H1 (cell line): ENCODE data around the gene R3HDM1. TPM values are rescaled to one million over a fixed set of nuclear protein-coding genes. Genes with fewer than 3 reads are reported as not detected.

Source experiments
- CTCF ChIA-PET: fragments of 300-600 bp; sonication (Branson Sonifier 250); formaldehyde crosslinking; loops from one replicate; lab custom pipeline; 2021; ENCODE audit not compliant: partially characterized antibody; lab: Charles Lee
- POLR2A ChIA-PET: fragments of 300-600 bp; sonication (Branson Sonifier 250); formaldehyde crosslinking; loops from one replicate; lab custom pipeline; 2021; ENCODE audit warnings: inconsistent platforms; ENCODE audit not compliant: partially characterized antibody; lab: Charles Lee
- DNase-seq, 2 experiments: peaks; one replicate each; pipeline versions ENCODE4 v3.0.0 to v3.0.0-alpha.2; 2010 to 2022; ENCODE audit warnings: low spot score in 2 of 2, low read depth in 1 of 2, mixed read lengths in 1 of 2
- FAIRE-seq: peaks from 2 replicates; lab custom pipeline; 2011; peaks lifted over from hg19 to GRCh38; lab: Jason Lieb, UNC
- H2AFZ ChIP-seq: 2 replicates; pipeline ENCODE4 v1.8.1; 2012; ENCODE audit warnings: low read length, inconsistent platforms
- H2AK5ac ChIP-seq: 2 replicates; pipeline ENCODE4 v1.6.1; 2013; ENCODE audit warnings: low read depth, low read length
- H2BK120ac ChIP-seq: replicated peaks from 2 replicates; pipeline ENCODE3; 2013; ENCODE audit warnings: low read depth, low read length, inconsistent platforms
- H2BK12ac ChIP-seq: 2 replicates; pipeline ENCODE4 v1.6.1; 2013; ENCODE audit warnings: low read depth, low read length
- H2BK15ac ChIP-seq: 2 replicates; pipeline ENCODE4 v1.6.1; 2013; ENCODE audit warnings: low read length
- H2BK20ac ChIP-seq: 2 replicates; pipeline ENCODE4 v1.6.1; 2013; ENCODE audit warnings: low read length
- H2BK5ac ChIP-seq: 2 replicates; pipeline ENCODE4 v1.6.1; 2013; ENCODE audit warnings: low read depth, low read length
- H3K14ac ChIP-seq: 2 replicates; pipeline ENCODE4 v1.6.1; 2013; ENCODE audit warnings: inconsistent platforms; ENCODE audit not compliant: insufficient read length
- H3K18ac ChIP-seq: 2 replicates; pipeline ENCODE4 v1.6.1; 2013; ENCODE audit warnings: low read length; ENCODE audit errors: extremely low read depth
- H3K23ac ChIP-seq: 2 replicates; pipeline ENCODE4 v1.6.1; 2013; ENCODE audit warnings: inconsistent platforms; ENCODE audit not compliant: insufficient read length
- H3K23me2 ChIP-seq: 2 replicates; pipeline ENCODE4 v1.6.1; 2013; ENCODE audit warnings: low read depth, low read length
- H3K27ac ChIP-seq: 2 replicates; pipeline ENCODE4 v1.6.1; 2011; ENCODE audit warnings: low read depth, low read length, inconsistent platforms
- H3K27me3 ChIP-seq, 4 experiments: replicated peaks in 1 of 4; 1 replicate in 1 of 4; 2 replicates in 3 of 4; pipeline versions ENCODE4 v1.6.1 to v1.8.1; 2011 to 2013; ENCODE audit warnings: low read length in 3 of 4, mild to moderate bottlenecking in 3 of 4, inconsistent platforms in 2 of 4, mixed read lengths in 2 of 4, moderate library complexity in 1 of 4; ENCODE audit not compliant: control insufficient read depth in 3 of 4, insufficient read depth in 3 of 4; ENCODE audit errors: extremely low read depth in 1 of 4
- H3K36me3 ChIP-seq, 4 experiments: 2 replicates each; pipeline versions ENCODE4 v1.6.1 to v1.8.1; 2011 to 2013; ENCODE audit warnings: mild to moderate bottlenecking in 4 of 4, low read length in 3 of 4, moderate library complexity in 2 of 4, control low read depth in 1 of 4, inconsistent platforms in 1 of 4; ENCODE audit not compliant: insufficient read depth in 4 of 4, control insufficient read depth in 2 of 4
- H3K4ac ChIP-seq: replicated peaks from 2 replicates; pipeline ENCODE3; 2013; ENCODE audit warnings: low read length, low read depth, mixed read lengths, inconsistent platforms; ENCODE audit not compliant: insufficient read length
- H3K4me1 ChIP-seq, 4 experiments: replicated peaks in 1 of 4; 1 replicate in 1 of 4; 2 replicates in 3 of 4; pipeline versions ENCODE4 v1.6.1 to v1.8.1; 2011 to 2013; ENCODE audit warnings: low read length in 3 of 4, inconsistent platforms in 2 of 4, mixed read lengths in 1 of 4; ENCODE audit not compliant: insufficient read depth in 4 of 4, control insufficient read depth in 3 of 4
- H3K4me2 ChIP-seq, 2 experiments: 2 replicates each; pipeline versions ENCODE4 v1.6.1 to v1.8.1; 2011 to 2013; ENCODE audit warnings: low read depth in 2 of 2, low read length in 2 of 2, control low read depth in 1 of 2, inconsistent platforms in 1 of 2, mild to moderate bottlenecking in 1 of 2; ENCODE audit not compliant: insufficient read depth in 1 of 2
- H3K4me3 ChIP-seq, 4 experiments: fragments of 200-600, 300-600 bp in 1 of 4; sonication (generic), shearing (Covaris generic), sonication (Bioruptor Twin) in 1 of 4; 2 replicates each; pipeline versions ENCODE4 v1.5.1 to v1.8.1; 2011 to 2016; ENCODE audit warnings: low read length in 4 of 4, low read depth in 3 of 4, control low read depth in 2 of 4, inconsistent platforms in 2 of 4, mild to moderate bottlenecking in 2 of 4, mixed read lengths in 1 of 4, moderate library complexity in 1 of 4; ENCODE audit not compliant: insufficient read depth in 2 of 4; ENCODE audit errors: extremely low read depth in 1 of 4
- H3K56ac ChIP-seq: replicated peaks from 2 replicates; pipeline ENCODE3; 2013; ENCODE audit warnings: low read depth, mild to moderate bottlenecking, mixed read lengths, low read length, inconsistent platforms; ENCODE audit not compliant: insufficient read length
- H3K79me1 ChIP-seq: 2 replicates; pipeline ENCODE4 v1.6.1; 2013; ENCODE audit warnings: low read depth, low read length, control low read depth
- H3K79me2 ChIP-seq, 2 experiments: 2 replicates each; pipeline versions ENCODE4 v1.6.1 to v1.8.1; 2012 to 2013; ENCODE audit warnings: low read length in 2 of 2, mild to moderate bottlenecking in 2 of 2, inconsistent platforms in 1 of 2; ENCODE audit not compliant: insufficient read depth in 2 of 2, control insufficient read depth in 1 of 2
- H3K9ac ChIP-seq, 4 experiments: replicated peaks in 1 of 4; 1 replicate in 1 of 4; 2 replicates in 3 of 4; pipeline versions ENCODE4 v1.6.1 to v1.8.1; 2011 to 2013; ENCODE audit warnings: low read depth in 3 of 4, low read length in 3 of 4, control low read depth in 2 of 4, mild to moderate bottlenecking in 2 of 4, moderate library complexity in 2 of 4, inconsistent platforms in 1 of 4; ENCODE audit errors: extremely low read depth in 1 of 4
- H3K9me3 ChIP-seq, 2 experiments: 2 replicates each; pipeline versions ENCODE4 v1.6.1 to v1.8.1; 2012 to 2013; ENCODE audit warnings: mild to moderate bottlenecking in 2 of 2, moderate library complexity in 2 of 2, control low read depth in 1 of 2, inconsistent platforms in 1 of 2, low read depth in 1 of 2, low read length in 1 of 2, mixed read lengths in 1 of 2; ENCODE audit not compliant: insufficient read depth in 2 of 2
- H4K20me1 ChIP-seq, 2 experiments: replicated peaks in 1 of 2; 2 replicates each; pipeline versions ENCODE3 to v1.8.1; 2011 to 2013; ENCODE audit warnings: inconsistent platforms in 2 of 2, low read length in 2 of 2, mild to moderate bottlenecking in 1 of 2; ENCODE audit not compliant: insufficient read depth in 2 of 2, control insufficient read depth in 1 of 2
- H4K5ac ChIP-seq: 2 replicates; pipeline ENCODE4 v1.6.1; 2013; ENCODE audit warnings: low read length, low read depth, mixed read lengths, inconsistent platforms; ENCODE audit not compliant: insufficient read length
- H4K8ac ChIP-seq: 2 replicates; pipeline ENCODE4 v1.8.0; 2013; ENCODE audit warnings: mild to moderate bottlenecking, moderate library complexity, low read length, inconsistent platforms; ENCODE audit not compliant: insufficient read depth; ENCODE audit errors: extremely low read depth
- H4K91ac ChIP-seq: replicated peaks from 2 replicates; pipeline ENCODE3; 2013; ENCODE audit warnings: low read length, mixed read lengths, inconsistent platforms; ENCODE audit not compliant: insufficient read length
- CHD1 ChIP-seq: IDR thresholded peaks from 2 replicates; pipeline ENCODE4 v1.6.1; 2012; ENCODE audit warnings: low read depth, low read length, improper control_type of control experiment
- WGBS, 2 experiments: shearing (Covaris generic) in 1 of 2; methylation state at CpG; one replicate each; pipeline versions ENCODE4 v1.1.6 to v1.1.7; 2013 to 2015; ENCODE audit warnings: low lambda C conversion rate in 2 of 2, mixed read lengths in 2 of 2, inconsistent platforms in 1 of 2, low coverage in 1 of 2, missing lambda C conversion rate in 1 of 2; ENCODE audit not compliant: insufficient replicate concordance in 2 of 2, insufficient coverage in 1 of 2, insufficient read length in 1 of 2; ENCODE audit errors: extremely low coverage in 1 of 2, missing lambda C conversion rate in 1 of 2; 5-methylcytosine and 5-hydroxymethylcytosine counted together
- polyA plus RNA-seq, 7 experiments: library from polyadenylated mRNA; depleted of rRNA in 3 of 7; stranded (reverse) in 5 of 7; unstranded in 2 of 7; fragments of >200 nt in 5 of 7; fragments of 200-250 nt in 2 of 7; gene quantifications; 1 replicate in 5 of 7; 2 replicates in 1 of 7; 4 replicates in 1 of 7; pipeline versions ENCODE4 v1.2.1 to v1.2.3, GENCODE V29; 2011 to 2013; ENCODE audit warnings: missing spikeins in 2 of 7, mixed read lengths in 2 of 7
- total RNA-seq: library from RNA; stranded (reverse); fragmentation: NEBNext Ultra II Directional; extraction: Animal tissue kit (Norgen Biotek cat#: 25700); gene quantifications from 2 replicates; pipeline ENCODE4 v1.2.1, GENCODE V29; 2021

R3HDM1 gene
- total and polyA plus RNA-seq, 2 of the 8 experiments (the other 6 are each of a cell fraction or from before 2014, with no cell fraction given) = 77.7 to 120 TPM

DNA sequence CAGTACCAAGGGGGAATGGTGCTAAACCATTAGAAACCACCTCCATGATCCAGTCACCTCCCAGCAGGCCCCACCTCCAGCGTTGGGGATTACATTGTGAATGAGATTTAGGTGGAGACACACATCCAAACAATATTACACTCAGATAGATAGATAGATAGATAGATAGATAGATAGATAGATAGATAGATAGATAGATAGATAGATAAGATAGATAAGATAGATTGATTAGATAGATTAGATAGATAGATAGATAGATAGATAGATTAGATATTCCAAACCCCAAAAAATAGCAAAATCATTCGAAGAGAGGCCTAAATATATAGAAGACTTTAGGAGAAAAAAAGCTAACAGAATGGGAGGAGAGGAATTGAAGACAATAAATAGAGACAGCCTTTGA lies 167.6 kb downstream of the R3HDM1 start:
- Histone ChIP-seq H4K5ac (no peak overlapping the region), H3K18ac (no peak overlapping the region), H2BK120ac (no peak overlapping the region), H4K91ac (no peak overlapping the region), H2BK5ac (no peak overlapping the region), H3K79me1 (no peaks in the 10 kb centered on the region), H2BK12ac (no peak overlapping the region), H4K20me1 (no peaks in the 10 kb centered on the region), H3K9ac (no peak overlapping the region), H3K9me3 (no peaks in the 10 kb centered on the region), H3K4me1 (no peaks in the 10 kb centered on the region), H2BK15ac (no peak overlapping the region), H2AK5ac (no peak overlapping the region), H3K23me2 (no peaks in the 10 kb centered on the region; the same call in 1 of the 2 replicates), H3K56ac (no peak overlapping the region), H3K14ac (no peak overlapping the region), H4K8ac (no peak overlapping the region), H3K27me3 (no peaks in the 10 kb centered on the region), H3K23ac (no peak overlapping the region), H3K27ac (no peak overlapping the region), H3K4me3 (no peak overlapping the region), H3K4ac (no peak overlapping the region), H2AFZ (no peak overlapping the region), H3K79me2 (no peaks in the 10 kb centered on the region), H3K36me3 (peaks cover 0 to 6% (median 1%) of the 10 kb centered on the region in 4 experiments; a peak in 4 of 8 replicates), H3K4me2 (no peak overlapping the region), H2BK20ac (no peak overlapping the region)
- ChIA-PET POLR2A (no interaction called here), CTCF (interaction anchor here (3.5 kb wide), 1 partner anchor 11 kb away, joined by 18 read pairs; no protein-coding TSS in a partner anchor)
- WGBS, 2 experiments = 100% methylated on average over 2 of the region's 2 CpGs; no CpG with 5 or more reads in 1 of the 2 experiments
- no peak for FAIRE-seq
- DNase-seq = no peak
- TF ChIP-seq CHD1 = no peak
